OCI-LY7 (cell line): ENCODE measurements around the gene CHN2.

Experiments
- EZH2phosphoT487 ChIP-seq: fragments of 200-600 bp; sonication (generic); IDR thresholded peaks from 2 replicates; pipeline ENCODE4 v1.6.1; 2018; ENCODE audit warnings: low read depth, borderline replicate concordance, mild to moderate bottlenecking, mixed run types, antibody characterized with exemption, low read length, moderate library complexity, mixed read lengths
- TF ChIP-seq, protein P1 (sequence below): fragments of 200-600 bp; sonication (generic); conservative IDR thresholded peaks from 2 replicates; pipeline ENCODE4 v1.5.1; 2014; ENCODE audit warnings: mild to moderate bottlenecking, antibody characterized with exemption, low read length, moderate library complexity, mixed read lengths

GRCh38 chr7:29156907-29157452 is 37.6 kb upstream of the CHN2 start:
- TF ChIP-seq, protein P1, sequence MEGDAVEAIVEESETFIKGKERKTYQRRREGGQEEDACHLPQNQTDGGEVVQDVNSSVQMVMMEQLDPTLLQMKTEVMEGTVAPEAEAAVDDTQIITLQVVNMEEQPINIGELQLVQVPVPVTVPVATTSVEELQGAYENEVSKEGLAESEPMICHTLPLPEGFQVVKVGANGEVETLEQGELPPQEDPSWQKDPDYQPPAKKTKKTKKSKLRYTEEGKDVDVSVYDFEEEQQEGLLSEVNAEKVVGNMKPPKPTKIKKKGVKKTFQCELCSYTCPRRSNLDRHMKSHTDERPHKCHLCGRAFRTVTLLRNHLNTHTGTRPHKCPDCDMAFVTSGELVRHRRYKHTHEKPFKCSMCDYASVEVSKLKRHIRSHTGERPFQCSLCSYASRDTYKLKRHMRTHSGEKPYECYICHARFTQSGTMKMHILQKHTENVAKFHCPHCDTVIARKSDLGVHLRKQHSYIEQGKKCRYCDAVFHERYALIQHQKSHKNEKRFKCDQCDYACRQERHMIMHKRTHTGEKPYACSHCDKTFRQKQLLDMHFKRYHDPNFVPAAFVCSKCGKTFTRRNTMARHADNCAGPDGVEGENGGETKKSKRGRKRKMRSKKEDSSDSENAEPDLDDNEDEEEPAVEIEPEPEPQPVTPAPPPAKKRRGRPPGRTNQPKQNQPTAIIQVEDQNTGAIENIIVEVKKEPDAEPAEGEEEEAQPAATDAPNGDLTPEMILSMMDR: no peak
- no peak for TF ChIP-seq EZH2phosphoT487
